Fibroblast of peridontal ligament (primary cell): ENCODE data around the gene ARHGEF19.
"Not testable (repeated sequence)": the region's sequence is repeated elsewhere in the genome, so short reads cannot be mapped to it uniquely, and the experiment has no call there.

Experiments used
- DNase-seq: peaks from one replicate; pipeline ENCODE4 v3.0.0-alpha.2; 2010; ENCODE audit errors: extremely low read depth

The ARHGEF19 gene

GRCh38 chr1:16212251-16212961 is at the start of gene ARHGEF19:
Gene ARHGEF19 (minus strand): TSS chr1:16212652. CDS start chr1:16209054, 3,598 bp downstream.
- DNase-seq: no peak

DNA sequence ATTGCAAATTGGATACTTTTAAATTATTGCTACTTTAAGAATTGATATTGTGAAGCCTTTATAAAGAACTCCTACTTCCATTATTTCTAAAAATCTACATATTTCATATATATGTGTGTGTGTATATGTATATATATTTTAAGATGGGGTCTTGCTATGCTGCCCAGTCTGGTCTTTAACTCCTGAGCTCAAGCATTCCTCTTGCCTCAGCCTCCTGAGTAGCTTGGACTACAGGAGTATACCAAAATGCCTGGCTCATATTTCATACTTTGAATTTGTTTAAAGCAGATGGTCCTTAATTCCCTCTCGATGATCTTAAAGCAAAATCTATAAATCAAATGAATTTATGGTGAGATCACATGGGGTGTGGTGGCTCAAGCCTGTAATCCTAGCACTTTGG is 49.6 kb upstream of the ARHGEF19 start:
- no peak for DNase-seq

GRCh38 chr1:16260814-16261213 is 48.4 kb upstream of the ARHGEF19 start:
- peak; percentile 39 for DNase-seq

DNA sequence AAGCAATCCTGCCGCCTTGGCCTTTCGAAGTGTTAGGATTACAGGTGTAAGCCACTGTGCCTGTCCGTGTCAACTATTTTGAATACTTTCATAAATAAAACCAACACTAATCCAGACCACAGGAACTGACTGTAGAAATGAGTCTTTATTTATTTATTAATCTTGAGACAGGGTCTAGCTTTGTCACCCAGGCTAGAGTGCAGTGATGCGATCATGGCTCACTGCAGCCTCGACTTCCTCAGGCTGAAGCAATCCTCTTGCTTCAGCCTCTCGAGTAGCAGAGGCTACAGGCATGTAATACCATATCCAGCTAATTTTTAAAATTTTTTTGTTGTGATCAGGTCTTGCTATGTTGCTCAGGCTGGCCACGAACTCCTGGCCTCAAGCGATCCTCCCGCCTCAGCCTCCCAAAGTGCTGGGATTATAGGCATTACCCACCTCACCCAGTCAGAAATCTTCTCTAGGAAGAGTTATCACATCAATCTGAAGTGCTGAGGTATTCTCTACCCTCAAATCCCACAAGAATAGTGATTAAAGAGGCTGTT is 46.2 kb upstream of the ARHGEF19 start:
- no peak for DNase-seq

GRCh38 chr1:16257968-16258367 is 45.5 kb upstream of the ARHGEF19 start:
- DNase-seq: no peak

- DNase-seq: not testable (repeated sequence)
Measured at GRCh38 chr1:16257556-16257955, 45.1 kb upstream of the ARHGEF19 start.

DNA sequence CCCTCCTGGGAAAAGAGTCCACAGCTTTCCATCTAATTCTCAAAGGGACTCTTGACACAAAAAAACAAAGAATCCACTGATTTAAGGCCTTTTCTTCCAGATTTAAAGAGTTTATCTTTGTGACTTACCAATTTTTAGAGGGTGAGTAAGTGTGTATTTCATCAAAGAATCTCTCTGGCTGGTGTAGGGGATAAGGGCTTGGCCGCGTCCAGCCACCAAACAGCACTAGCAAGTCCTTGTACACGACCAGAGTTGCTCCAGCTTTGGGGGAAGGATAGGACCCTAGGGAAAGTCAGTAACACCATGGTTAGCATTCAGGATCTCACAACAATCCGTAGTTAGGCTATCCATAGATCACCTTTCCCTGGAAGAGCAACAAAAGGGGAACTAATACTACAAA is 44.0 kb upstream of the ARHGEF19 start:
- DNase-seq: no peak

DNA sequence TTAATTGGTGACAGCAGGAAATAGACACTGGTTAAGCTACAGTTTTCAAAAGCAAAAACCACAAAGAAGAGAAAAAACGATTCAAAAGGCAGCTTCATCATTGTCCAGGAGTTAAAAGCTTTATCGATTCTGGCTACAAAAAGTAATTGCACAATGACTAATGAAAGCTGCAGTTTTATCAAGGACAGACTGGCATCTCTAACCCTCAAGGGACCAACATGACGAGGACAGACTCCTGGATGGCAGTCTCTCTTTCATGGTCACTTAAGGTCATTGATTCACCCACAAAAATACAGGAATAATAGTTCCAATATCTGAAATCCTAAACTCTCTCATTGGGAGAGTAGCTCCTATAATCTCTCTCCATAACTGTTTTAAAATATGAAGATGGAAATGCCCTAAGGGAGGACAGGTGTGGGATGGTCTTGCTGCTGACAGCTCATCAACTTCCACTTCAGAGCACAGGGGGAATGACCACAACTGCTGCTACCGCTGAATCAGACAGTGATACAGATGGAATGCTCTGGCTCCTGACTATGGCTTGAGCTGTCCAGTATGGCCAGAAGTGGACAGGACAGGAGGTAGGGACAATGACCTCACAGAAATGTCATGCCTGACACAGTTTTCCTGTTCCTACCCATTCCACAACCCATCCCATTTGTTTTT is 41.9 kb upstream of the ARHGEF19 start:
- DNase-seq: no peak

GRCh38 chr1:16253332-16253922 is 41.0 kb upstream of the ARHGEF19 start:
- no peak for DNase-seq

GRCh38 chr1:16252912-16253311 is 40.5 kb upstream of the ARHGEF19 start:
- DNase-seq: no peak

GRCh38 chr1:16251381-16251780 is 38.9 kb upstream of the ARHGEF19 start:
- no peak for DNase-seq

DNA sequence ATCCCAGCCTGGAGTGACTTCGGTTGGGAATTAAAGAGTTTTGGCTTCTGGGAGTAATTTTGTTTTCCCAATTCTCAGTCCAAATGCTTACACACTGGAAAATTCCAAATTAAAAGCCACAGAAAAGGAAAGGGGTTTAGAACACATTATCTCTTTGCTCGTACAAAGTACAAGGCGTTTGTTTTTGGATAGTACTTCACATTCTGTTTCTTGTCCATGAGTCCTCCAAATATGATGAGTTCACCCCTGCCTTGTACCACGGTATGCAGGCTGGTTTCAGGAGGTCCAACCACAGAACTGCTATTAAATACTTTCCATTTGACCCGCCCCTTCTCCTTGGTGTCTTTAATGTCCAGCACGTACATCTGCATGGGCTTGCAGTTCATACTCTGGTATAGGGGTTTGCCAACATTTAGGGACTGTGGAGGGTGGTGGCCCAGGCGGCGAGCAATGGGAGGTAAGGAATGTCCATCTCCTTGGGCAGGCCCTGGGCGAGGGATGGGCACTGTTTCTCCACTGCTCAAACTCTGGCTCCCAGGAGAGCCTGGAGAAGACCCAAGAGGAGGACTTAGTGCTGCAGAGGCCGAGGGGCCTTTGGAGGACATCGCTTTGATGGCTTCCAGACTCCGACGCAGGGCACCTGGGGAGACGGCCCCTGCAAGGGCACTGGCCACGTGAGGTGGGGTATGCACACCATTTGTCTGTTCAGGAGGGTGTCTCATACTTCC is 38.2 kb upstream of the ARHGEF19 start:
- peak; percentile 45 for DNase-seq

GRCh38 chr1:16249596-16250241 is 37.3 kb upstream of the ARHGEF19 start:
- DNase-seq: peak; percentile 80

GRCh38 chr1:16248603-16249516 is 36.4 kb upstream of the ARHGEF19 start:
- DNase-seq: peak; percentile 81

DNA sequence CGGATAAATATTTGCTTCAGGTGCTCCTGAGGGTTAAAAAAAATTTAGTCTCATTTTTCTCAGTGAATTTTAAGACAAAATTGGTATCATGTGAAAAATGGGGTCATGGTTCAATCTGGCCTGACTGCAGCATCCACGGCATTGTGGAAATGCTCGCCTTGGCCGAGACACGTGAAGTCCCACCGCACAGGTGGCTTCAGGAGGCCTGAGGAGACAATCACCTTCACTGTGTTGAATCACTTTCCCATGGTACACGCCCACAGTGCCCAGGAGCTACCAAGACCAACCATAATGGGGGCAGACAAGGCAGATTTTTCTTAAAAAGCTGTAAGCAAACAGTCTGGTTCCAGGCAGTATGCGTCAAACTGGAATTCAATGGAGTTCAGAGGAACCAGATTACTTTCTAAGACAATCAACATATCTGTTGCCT is 35.6 kb upstream of the ARHGEF19 start:
- DNase-seq: no peak

DNA sequence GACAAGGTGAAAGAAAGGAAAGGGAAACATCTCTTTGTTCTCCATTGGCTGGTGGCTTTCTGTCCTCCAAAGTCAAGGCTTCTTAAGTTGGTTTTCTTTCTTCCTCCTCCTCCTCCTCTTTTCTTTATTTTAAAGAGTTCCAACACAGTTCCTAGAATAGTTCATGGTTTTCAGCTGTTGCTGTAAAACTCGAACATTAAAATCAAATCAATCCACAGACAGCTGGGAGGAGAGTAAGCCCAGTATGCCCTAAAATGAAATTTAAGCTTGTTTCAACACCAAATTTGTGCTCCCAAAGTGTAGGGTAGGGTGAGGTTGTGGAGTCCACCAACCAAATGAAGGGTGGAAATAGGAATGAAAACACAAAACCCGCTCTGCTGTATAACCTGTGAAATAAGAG is 35.0 kb upstream of the ARHGEF19 start:
- no peak for DNase-seq

- DNase-seq: no peak
Measured at GRCh38 chr1:16246961-16247360, 34.5 kb upstream of the ARHGEF19 start.

GRCh38 chr1:16246239-16246638 is 33.8 kb upstream of the ARHGEF19 start:
- DNase-seq: not testable (repeated sequence)

GRCh38 chr1:16245476-16246196 is 33.2 kb upstream of the ARHGEF19 start:
- no peak for DNase-seq
